Measurements from ENCODE around the gene CDH18.

The CDH18 gene

GRCh38 chr5:19928562-19929421 is 59.2 kb downstream of the CDH18 start:
- no peak for DNase-seq (ENCODE audit: low read depth in 2 of 2)

GRCh38 chr5:19927919-19928318 is 60.1 kb downstream of the CDH18 start:
- DNase-seq (ENCODE audit: low read depth in 2 of 2), result no peak

GRCh38 chr5:19927170-19927569 is 60.8 kb downstream of the CDH18 start:
- no peak for DNase-seq (ENCODE audit: low read depth in 2 of 2)

GRCh38 chr5:19923742-19924141 is 64.3 kb downstream of the CDH18 start:
- DNase-seq (ENCODE audit: low read depth in 2 of 2), result no peak

- DNase-seq (ENCODE audit: low read depth in 2 of 2), result no peak
These were observed 67.2 kb downstream of the CDH18 start for GRCh38 chr5:19920761-19921160.

GRCh38 chr5:19918780-19919179 is 69.2 kb downstream of the CDH18 start:
- DNase-seq (ENCODE audit: low read depth in 2 of 2), result no peak

GRCh38 chr5:19917588-19918122 is 70.3 kb downstream of the CDH18 start:
- DNase-seq (ENCODE audit: low read depth in 2 of 2), result no peak

- DNase-seq (ENCODE audit: low read depth in 2 of 2), result no peak
These were observed 77.9 kb downstream of the CDH18 start for GRCh38 chr5:19910136-19910535.

- no peak for DNase-seq (ENCODE audit: low read depth in 2 of 2)
These were observed 83.2 kb downstream of the CDH18 start for GRCh38 chr5:19904766-19905165.

GRCh38 chr5:19903611-19904010 is 84.4 kb downstream of the CDH18 start:
- DNase-seq (ENCODE audit: low read depth in 2 of 2), result no peak

GRCh38 chr5:19902316-19902934 is 85.6 kb downstream of the CDH18 start:
- DNase-seq (ENCODE audit: low read depth in 2 of 2), result no peak

GRCh38 chr5:19900269-19900668 is 87.7 kb downstream of the CDH18 start:
- DNase-seq (ENCODE audit: low read depth in 2 of 2), result no peak

- DNase-seq (ENCODE audit: low read depth in 2 of 2), result no peak
These were observed 96.3 kb downstream of the CDH18 start for GRCh38 chr5:19891658-19892057.

GRCh38 chr5:19886123-19886917 is 101.7 kb downstream of the CDH18 start:
- no peak for DNase-seq (ENCODE audit: low read depth in 2 of 2)

- no peak for DNase-seq (ENCODE audit: low read depth in 2 of 2)
These were observed 102.8 kb downstream of the CDH18 start for GRCh38 chr5:19885040-19885824.

GRCh38 chr5:19880859-19881436 is 107.1 kb downstream of the CDH18 start:
- DNase-seq (ENCODE audit: low read depth in 2 of 2), result no peak

- no peak for DNase-seq (ENCODE audit: low read depth in 2 of 2)
These were observed 107.5 kb downstream of the CDH18 start for GRCh38 chr5:19880458-19880857.

- DNase-seq (ENCODE audit: low read depth in 2 of 2), result no peak
These were observed 113.2 kb downstream of the CDH18 start for GRCh38 chr5:19874811-19875210.

GRCh38 chr5:19866090-19866450 is 121.9 kb downstream of the CDH18 start:
- no peak for DNase-seq (ENCODE audit: low read depth in 2 of 2)

- no peak for DNase-seq (ENCODE audit: low read depth in 2 of 2)
These were observed 122.5 kb downstream of the CDH18 start for GRCh38 chr5:19865336-19866089.

All from stimulated activated CD8-positive, alpha-beta memory T cell treated with anti-CD3 and anti-CD28 coated beads, Interleukin-15, amount 100 ng/mL, for 48 hours (primary cell).